HG02885 (cell line): ENCODE results near the gene PDLIM5.
"Not testable (repeated sequence)": the region's sequence is repeated elsewhere in the genome, so short reads cannot be mapped to it uniquely, and the experiment has no call there.

Experiments
- ATAC-seq: cut with Tn5 transposase; IDR thresholded peaks from one replicate; pipeline ENCODE4 v1.9.1; 2021; ENCODE audit warnings: mild to moderate bottlenecking; ENCODE audit not compliant: unreplicated experiment, poor library complexity

PDLIM5 gene

GRCh38 chr4:94635177-94635576 lies 183.4 kb downstream of the PDLIM5 start:
- ATAC-seq: no peak

GRCh38 chr4:94636004-94636403 lies 184.3 kb downstream of the PDLIM5 start:
- no peak for ATAC-seq

GRCh38 chr4:94639298-94639697 lies 187.6 kb downstream of the PDLIM5 start:
- no peak for ATAC-seq

- no peak for ATAC-seq
Observed at GRCh38 chr4:94640151-94640550, 188.4 kb downstream of the PDLIM5 start.

- no peak for ATAC-seq
Observed at GRCh38 chr4:94641702-94642560, 190.2 kb downstream of the PDLIM5 start.

- no peak for ATAC-seq
Observed at GRCh38 chr4:94642561-94642866, 190.8 kb downstream of the PDLIM5 start.

GRCh38 chr4:94648699-94649098 lies 197.0 kb downstream of the PDLIM5 start:
- ATAC-seq: no peak

- no peak for ATAC-seq
Observed at GRCh38 chr4:94649381-94650133, 197.8 kb downstream of the PDLIM5 start.

- no peak for ATAC-seq
Observed at GRCh38 chr4:94650134-94650495, 198.4 kb downstream of the PDLIM5 start.

- ATAC-seq: no peak
Observed at GRCh38 chr4:94650690-94651089, 198.9 kb downstream of the PDLIM5 start.

GRCh38 chr4:94653095-94653649 lies 201.4 kb downstream of the PDLIM5 start:
- no peak for ATAC-seq

- no peak for ATAC-seq
Observed at GRCh38 chr4:94653984-94654609, 202.4 kb downstream of the PDLIM5 start.

- no peak for ATAC-seq
Observed at GRCh38 chr4:94654714-94655113, 203.0 kb downstream of the PDLIM5 start.

- no peak for ATAC-seq
Observed at GRCh38 chr4:94660614-94661013, 208.9 kb downstream of the PDLIM5 start.

- not testable (repeated sequence) for ATAC-seq
Observed at GRCh38 chr4:94665021-94665420, 213.3 kb downstream of the PDLIM5 start.

GRCh38 chr4:94665500-94666404 lies 214.0 kb downstream of the PDLIM5 start:
- no peak for ATAC-seq

- no peak for ATAC-seq
Observed at GRCh38 chr4:94668724-94669123, 217.0 kb downstream of the PDLIM5 start.

GRCh38 chr4:94669672-94670664 lies 218.2 kb downstream of the PDLIM5 start:
- ATAC-seq: no peak

GRCh38 chr4:94671113-94671512 lies 219.4 kb downstream of the PDLIM5 start:
- no peak for ATAC-seq
